Fibroblast of skin of left biceps (primary cell): ENCODE results near the gene MED13L.
A peak's percentile ranks its signal among the peaks of the same experiment; 100 is the strongest.

Experiments used
- DNase-seq, 2 experiments: peaks; one replicate each; pipeline ENCODE4 v3.0.0-alpha.2; 2013; ENCODE audit warnings: low read depth in 2 of 2

MED13L gene

DNA sequence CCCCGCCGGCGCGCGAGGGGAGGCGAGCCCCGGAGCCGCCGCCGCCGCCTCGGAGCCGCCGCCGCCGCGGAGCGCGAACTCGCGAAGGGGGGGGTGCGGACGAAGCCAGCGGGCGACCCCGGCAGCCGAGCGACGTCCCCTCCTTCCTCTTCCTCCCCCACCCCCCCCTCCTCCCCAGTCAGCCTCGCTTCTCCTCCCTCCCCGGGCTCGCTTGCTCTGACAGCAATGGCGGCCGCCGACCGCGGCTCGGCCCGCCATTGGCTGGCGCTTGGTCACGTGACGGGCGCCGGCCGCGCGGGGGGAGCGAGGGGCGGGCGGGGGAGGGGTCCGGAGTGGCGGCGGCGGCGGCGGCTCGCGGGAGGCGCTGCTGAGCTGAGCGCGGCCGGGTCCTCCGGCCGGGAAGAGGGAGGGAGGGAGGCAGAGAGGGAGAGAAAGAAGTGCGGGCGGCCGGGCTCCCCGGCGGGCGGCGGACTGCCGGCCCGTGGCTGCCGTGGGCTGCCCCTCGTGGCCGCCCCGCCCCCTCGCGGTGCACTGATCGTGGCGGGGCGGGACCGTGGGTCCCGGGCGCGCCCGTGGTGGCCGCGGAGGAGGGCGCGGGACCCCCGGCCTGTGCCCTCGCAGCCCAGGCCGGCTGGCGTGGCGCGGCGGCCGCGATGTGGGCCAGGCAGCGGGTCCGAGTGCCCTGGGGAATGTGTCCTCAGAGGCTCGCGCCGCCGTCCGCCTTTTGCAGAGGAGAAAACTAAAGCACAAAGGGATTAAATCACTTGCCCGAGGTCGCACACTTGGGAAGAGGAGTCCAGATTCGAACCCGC, at the start of gene MED13L:
Gene MED13L (minus strand): TSS at position 227 of the 812 bp plus-strand sequence. CDS start 562 bp downstream, outside the sequence.
- DNase-seq: peak; percentile 78 to 86

DNA sequence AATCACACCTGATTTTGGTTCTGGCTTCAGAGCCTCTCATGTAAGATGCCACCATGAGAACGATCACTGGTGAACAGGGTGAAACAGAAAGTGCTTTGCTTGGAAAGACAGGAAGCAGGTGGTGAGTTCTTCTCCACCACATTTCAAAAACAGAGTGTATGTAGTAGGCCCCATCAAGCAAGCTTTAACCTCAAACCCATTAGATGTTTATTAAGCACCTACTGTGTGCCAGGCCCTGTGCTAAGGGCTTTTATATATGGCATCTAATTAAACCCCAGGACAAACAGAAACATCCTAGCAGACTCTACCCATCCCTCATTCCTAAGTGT, 47.8 kb upstream of the MED13L start:
- DNase-seq: no peak

DNA sequence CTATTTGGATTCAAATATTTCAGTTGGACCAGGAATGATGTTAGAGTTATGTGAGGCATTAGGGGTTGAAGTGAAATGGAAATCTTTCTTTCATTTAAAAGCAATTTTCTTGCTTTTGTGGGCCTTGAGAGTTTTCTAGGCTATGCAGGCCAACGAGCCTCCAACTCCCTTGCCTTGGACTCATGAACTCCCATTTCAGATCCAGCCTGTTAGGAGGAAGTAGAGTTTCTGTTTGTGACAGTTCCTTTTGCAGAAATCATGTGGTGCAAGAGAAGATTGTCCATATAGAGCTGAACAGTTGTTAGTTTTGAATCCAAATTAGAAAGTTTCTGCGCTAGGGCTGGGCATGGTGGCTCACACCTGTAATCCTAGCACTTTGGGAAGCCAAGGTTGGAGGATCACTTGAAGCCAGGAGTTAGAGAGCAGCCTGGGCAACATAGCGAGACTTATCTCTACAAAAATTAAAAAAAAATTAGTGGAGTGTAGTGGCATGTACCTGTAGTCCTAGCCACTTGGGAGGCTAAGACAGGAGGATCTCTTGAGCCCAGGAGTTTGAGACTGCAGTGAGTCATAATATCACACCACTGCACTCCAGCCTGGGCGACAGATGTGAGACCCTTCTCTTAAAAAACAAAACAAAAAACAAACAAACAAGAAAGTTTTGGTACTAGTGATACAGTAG, 47.3 kb upstream of the MED13L start:
- DNase-seq: no peak

DNA sequence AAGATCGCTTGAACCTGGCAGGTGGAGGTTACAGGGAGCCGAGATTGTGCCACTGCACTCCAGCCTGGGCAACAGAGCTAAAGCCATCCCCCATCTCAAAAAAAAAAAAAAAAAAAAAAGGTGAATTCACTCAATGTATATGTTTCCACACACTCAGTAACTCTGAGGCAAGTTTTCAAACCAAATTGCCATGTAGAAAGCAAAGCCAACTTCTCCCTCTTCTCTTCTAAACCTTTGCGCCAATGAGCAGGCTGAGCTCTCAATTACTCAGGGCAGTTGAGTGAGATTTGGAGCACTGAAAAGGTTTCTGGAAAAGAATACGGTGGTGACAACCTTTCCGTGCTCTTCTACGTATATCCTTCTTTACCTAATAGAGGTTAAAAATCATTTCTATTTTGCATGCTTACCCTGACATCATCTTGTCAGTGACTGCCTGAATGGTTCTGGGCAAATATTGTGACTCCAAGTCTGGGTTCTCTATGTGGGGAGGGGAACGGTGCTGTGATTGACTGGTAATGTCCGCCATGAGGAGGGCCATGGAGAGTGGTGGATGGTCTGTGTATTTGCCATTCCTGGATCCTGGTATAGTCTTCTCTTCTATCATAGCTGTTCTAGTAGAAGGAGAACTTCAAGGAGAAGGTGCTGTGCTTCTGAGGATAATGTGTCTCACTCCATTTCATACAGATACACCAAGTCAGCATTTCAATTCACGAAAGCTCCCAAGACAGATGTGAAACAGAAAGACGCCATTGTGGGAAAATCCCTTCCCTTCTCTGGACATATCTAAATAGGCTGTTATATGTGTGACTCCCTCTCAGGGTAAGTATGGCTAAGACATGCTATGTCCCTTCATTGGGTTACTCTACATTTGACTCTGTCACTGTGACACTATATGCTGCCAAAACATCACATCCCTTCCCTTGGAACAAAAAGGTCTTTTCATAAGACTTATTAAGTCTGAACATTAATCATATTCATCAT, 46.2 kb upstream of the MED13L start:
- no peak for DNase-seq

DNA sequence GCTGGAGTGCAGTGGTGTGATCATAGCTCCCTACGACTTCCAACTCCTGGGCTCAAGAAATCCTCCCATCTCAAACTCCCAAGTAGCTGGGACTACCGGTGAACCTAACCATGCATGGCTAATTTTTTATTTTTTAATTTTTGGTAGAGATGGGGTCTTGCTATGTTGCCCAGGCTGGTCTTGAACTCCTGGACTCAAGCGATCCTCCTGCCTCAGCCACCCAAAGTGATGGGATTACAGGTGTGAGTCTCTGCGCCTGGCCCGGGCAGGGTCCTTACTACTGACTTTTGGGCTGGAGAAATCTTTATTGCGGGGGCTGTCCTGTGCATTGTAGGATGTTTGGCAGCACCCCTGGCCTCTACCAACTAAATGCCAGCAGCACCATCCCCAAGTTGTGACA, 44.4 kb upstream of the MED13L start:
- DNase-seq: no peak

DNA sequence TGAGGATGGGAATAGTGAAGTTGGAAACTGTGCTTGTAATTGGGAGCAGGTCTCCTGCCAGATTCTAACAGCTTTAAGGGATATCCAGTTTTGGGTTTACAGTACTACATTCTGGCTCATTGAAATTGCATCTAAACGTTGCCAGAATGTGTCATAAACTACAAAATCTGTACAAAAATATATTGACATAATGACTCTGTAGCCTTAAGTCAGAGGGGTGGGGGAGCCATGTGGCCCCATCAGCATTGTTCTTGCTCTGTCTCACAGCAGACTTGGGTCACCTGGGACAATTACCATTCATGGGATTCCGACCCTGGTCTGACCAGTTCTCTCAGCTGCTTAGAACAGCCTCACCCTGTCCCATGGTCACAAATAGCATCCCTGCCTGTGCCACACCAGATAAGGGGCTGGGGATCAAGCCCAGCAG, 43.3 kb upstream of the MED13L start:
- DNase-seq: no peak

DNA sequence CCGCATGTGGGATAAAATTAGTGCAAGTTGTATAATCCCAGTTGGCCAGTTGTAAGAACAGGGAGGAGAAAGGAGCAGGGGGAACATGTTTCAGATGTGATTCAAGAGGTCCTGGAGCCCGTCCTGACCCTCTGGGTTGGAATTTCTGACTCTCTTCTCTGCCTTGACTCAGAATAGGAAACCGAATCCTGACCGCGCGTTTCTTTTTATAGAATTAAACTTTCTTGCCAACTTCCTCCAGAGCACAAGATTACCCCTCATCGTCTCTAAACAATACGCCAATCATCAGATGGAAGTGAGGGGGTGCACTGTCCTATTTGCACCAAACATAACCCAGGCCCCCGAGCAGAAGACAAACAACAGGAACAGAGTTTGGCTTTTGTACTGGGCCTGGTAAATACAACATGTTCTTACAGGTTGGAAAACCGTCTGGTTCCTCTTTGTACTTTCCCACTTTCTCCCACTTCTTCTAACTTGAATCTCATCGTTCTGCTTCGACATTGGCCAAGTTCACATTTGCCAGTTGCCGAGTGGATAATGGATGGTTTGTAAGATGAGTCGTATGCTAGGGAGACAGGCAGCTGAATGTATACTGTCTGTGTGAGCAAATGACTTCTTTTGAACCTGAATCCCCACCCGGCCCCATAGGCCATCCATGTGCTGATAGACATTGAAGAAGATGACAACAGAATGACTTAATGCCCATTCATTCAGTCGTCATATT, 42.6 kb upstream of the MED13L start:
- peak; percentile 95 for DNase-seq

DNA sequence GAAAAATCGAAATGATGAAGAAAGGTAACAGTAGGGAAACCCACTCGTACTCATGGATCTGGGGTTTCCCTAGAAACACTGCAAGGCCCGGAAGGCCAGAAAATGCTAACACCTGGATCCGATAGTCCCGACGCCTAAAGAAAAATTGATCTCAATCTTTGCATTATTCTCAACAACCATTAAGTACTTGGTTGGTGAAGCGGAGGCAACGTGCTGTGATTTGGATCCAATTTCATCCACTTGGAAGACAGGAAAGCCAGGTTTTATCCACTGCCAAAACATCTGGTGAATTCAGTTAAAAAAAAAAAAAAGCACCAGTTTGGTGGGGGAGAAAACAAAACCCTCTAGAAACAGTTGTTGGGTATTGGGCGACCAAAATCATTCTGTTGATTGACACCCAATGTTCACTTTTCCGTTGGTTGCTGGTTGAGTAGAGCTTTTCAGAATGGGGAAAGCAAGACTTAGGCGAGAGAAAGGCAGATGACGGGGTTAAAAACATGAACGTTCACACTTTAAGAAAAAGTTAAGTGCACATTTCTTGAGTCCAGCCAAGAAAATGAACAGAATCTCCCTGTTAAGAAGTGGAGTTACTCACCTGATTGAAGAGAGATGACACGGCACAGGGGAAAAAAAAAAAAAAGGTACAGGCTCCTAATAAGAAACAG, 41.9 kb upstream of the MED13L start:
- DNase-seq: peak in 1 of 2 experiments; percentile 37

DNA sequence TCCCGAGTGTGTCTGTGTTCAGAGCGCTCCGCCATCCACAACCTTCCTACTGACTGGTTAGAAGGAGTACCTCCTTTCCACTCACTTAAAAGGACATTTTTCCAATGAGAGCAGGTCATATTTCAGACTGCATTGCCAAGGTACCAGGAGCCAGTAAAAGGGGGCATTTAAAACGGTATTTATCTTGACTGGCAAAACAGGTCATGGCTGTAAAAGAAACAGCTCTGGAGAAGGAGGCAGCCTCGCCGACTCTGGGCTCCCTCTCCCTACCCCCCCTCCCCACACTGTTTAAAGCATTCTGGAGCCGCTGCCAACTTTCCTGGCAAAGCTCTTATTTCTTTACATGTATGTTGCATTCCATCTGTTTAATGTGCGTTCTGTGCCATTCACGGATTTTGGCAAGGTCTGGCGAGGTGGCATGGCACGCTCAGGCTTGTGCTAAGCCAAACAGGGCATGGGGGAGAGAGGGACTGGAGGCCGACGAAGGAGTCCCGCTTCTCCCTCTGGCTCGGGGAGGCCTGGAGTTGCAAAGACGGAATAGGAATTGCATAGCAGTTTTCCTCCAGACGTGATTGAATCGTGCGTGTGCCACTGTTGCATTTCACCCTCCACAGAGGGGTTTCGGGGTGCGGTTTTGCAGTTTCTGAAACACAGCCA, 41.2 kb upstream of the MED13L start:
- DNase-seq: no peak

DNA sequence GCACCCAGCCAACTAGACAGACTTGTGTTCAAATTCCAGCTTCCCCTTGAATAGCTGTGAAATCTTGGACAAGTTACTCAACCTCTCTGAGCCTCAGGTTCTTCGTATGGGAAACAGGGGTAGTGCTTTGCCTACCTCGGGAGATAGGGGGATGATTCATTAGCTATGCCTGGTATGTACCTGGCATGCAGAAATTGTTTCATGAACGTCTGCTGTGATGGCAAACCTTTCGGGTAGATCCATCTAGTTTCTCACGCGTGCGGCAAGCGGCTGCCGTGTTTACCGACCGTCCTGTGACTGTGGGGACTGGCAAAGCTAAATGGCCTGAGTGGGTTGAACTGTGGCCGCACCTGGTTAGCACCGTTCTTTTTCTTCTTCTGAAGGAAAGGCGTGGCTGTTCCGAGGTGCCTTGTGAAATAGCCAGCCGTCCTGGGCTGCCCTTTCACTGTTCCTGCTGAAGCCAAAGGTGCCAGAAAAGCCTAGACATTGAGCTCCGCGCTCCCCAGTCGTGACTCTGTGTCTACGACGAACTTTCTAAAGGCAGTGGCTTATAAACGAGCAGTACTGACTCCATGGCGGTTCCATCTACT, 40.6 kb upstream of the MED13L start:
- no peak for DNase-seq

DNA sequence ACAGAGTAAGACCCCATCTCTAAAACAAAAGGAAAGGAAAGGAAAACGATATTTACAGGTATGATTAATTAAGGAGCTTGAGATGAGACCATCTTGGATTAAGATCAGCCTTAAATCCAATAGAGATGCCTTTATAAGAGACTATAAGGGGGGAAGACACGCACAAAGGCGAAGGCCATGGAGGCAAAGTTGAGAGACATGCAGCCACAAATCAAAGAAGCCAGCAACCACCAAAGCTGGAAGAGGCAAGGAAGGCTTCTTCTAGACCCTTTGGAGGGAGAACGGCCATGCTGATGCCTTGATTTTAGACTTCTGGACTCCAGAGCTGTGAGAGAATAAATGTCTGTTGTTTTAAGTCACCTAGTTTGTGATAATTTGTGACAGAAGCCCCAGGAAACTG, 39.6 kb upstream of the MED13L start:
- no peak for DNase-seq

DNA sequence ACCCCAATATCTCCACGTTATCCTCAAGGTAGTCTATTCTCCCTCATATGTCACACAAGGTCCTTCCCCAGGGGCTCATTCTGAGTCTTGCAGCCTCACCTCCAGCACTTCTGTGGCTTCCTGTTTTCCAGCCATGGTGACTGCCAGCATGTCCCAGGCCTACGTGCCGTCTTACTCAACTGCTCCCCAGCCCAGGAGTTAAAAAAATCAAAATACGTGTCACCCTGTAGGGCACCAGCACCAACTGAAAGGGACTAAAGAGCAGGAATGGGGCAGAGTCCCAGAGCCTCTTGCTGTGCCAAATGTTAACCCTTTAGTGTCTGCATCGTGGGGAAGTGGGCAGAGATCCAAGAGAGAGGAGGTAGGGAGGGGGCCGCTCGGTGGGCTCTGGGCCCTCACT, 37.0 kb upstream of the MED13L start:
- no peak for DNase-seq

DNA sequence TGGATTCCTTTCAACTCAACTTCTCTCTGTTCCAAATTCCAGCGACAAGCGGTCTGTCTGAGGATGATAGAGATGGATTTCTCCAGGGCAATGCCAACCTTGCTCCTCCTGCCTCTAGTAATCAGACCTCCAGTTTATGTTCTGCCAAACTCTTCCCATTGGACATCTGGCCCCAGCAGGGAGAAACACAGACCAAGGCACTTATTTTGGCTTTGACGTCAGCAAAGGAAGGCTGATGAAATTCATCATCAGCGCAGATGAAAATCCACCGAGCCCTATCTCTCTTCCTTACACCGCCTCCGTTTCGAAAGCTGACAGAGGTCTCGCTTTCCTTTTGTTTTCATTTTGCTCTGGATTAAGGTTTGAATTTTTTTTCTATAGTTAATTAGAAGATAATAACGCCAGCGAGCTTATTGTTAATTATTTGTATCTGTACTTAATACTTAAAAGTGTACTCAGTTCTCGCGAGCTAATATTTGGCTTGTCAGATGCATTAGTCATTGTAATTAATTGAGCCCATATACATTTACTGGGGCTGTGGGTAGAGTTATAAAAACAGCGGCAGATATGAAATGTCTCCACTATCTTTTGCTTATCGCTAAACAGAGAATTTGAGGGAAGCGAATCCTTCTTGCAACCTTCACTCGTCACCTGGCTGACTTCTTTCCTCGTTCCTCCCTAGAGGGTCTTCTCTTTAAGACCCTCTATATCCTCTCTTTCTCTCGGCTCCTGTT, 35.9 kb upstream of the MED13L start:
- DNase-seq: no peak

DNA sequence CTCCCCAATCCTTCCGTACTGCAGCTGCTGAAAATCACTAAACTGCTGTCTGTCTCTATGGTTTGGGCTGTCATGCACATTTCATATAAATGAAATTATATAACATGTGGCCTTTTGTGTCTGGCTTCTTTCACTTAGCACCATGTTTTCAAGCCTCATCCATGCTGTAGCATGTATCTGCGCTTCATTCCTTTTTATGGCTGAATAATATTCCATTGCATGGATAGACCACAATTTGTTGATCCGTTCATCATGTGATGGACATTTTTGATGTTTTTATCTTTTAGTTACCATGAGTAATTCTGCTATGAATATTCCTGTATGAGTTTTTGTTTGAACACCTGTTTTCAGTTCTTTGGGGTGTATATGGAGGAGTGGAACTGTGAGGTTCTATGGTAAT, 32.6 kb upstream of the MED13L start:
- DNase-seq: no peak

DNA sequence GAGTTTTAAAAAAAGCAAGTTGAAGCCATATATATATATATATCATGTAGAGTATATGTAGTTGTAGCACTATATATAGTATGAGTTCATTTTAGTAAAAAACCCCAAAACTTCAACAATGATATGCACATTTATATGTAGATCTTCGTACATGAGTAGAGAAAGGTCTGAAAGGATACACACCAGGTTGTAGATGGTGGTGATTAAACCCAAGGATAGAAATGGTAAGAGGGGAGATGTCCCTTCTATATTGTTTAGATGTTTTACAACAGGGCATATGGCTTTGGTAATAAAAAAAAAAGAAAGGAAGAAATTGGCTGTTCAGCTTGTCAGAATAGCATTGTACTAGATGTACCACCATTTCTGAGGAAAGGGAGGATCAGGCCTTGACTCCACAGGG, 31.9 kb upstream of the MED13L start:
- no peak for DNase-seq

DNA sequence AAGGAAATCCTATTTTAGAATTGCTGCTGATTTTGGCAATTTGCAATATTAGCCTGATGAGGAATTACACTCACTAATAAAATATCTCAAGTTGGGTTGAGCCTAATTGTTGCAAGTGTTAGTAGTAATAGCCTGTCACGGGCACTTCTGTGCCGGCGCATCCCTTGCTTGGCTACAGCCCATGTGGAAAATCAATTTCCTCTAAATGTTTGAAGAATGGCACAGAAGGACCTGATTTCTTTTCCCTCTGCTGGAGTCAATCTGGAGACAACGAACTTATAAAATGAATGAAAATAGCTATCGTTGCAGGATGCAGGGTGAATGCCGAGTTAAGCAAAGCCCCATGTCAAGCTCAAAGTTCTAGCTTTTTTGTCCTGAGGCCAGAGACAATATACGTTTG, 31.2 kb upstream of the MED13L start:
- no peak for DNase-seq

DNA sequence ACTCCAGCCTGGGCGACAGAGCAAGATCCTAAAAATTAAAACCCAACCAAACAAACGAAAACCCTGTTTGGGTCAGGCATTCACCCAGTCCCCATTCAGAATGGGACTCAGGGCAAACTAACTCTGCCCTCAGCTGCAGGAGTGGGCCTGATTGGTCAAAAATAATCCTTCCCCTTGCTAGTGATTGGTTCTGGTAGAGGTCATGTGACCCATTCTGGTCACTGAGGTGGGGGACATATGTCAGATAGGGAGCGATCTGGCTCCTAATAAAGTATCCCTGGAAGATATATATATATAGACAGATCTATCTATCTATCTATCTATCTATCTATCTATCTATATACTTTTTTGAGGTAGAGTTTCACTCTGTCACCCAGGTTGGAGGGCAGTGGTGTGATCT, 29.5 kb upstream of the MED13L start:
- DNase-seq: no peak

DNA sequence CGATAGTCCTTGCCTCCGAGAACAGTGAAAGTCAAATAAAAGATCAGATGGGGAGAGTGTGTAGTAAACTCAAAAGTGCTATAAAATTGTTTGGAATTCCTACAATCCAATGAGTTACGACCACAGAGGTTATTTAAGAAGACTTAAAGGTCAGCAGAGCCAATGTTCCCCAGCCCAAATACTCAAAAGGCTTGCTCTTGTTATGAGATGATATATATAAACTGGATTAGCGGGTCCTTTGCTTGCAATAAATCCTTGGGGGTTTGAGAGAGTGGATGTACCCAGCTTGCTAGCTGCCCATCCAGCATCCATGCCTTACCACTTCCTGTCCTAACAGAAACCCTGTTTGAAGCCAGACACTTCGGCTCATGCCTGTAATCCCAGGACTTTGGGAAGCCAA, 29.0 kb upstream of the MED13L start:
- DNase-seq: no peak

DNA sequence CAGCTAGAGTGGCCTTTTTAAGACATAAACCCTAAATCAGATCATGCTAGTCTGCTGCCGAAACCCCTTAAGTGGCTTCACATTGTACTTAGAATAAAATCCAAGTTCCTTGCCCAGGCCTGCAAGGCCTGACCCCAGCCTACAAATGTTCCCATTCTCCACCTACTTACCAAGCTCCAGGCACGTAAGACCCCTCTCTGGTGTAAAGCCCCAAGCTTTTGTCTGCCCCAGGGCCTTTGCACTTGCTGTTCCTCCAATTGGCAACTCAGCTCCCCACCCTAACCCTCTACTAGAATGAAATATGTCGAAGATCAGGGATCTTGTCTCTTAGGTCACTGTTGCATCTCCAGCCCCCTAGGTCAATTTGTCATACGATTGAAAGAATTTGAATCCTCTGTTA, 27.1 kb upstream of the MED13L start:
- DNase-seq: no peak
